ENCODE results near the gene RTN3.

Gene RTN3

DNA sequence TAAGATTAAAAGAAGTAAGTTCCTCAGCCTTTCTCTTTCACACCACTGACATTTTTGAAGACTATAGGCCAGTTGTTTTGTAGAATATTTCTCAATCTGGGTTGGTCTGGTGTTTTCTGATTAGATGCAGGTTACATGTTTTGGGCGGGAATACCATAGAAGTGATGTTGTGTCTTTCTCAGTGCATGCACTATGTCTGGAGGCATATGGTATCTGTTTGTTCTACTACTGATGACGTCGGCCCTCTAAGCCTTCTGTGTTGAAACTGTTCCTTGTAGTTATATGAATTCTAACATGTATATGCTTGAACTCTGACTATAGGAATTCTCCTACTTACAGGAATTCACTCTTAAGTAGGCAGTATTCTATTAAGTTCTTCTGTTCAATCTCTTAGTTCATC, 65.7 kb downstream of the RTN3 start:
- no peak for DNase-seq

DNA sequence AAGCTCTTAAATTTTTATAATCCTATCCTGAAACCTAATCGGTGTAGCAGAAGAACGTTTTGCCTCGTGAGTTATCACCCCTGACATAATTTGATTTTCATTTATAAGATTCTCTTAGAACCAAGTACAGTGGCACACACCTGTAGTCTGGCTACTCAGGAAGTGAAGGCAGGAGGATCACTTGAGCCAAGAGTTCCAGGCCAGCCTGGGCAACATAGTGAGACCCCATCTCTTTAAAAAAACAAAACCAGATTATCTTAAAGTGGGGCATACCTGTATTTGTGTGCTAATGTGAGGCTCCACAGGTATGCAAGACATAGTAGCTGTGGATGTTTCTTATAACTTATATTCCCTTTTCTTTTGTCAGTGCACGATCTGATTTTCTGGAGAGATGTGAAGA, 68.3 kb downstream of the RTN3 start:
- DNase-seq = no peak

DNA sequence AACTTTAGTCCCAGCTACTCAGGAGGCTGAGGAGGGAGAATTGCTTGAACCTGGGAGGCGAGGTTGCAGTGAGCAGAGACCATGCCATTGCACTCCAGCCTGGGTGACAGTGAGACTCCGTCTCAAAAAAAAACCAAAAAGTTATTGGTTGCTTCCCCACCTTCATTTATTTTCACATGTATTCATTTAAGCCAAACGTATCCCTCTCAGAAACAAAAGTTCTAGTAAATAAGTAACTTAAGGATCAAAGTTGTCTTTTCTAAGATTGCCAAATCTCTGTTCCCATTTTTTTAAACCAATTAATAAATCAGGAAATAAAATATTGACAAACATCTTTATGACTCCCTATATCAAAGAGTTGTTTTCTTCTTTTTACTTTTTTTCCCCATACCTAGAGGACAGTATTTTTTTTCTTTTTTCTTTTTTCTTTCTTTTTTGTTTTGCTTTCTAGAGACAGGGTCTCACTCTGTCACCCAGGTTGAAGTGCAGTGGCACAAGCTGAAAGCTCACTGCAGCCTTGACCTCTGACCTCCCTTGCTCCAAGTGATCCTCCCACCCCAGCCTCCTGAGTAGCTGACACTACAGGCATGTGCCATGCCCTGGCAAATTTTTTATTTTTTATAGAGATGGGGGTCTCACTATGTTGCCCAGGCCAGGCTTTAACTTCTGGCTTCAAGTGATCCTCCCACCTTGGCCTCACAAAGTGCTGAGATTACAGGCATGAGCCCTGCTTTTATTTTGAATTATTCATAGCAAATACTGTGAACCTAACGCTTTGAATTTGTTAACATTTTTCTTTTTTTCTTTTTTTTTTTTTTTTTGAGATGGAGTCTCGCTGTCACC, 75.8 kb downstream of the RTN3 start:
- no peak for DNase-seq

DNA sequence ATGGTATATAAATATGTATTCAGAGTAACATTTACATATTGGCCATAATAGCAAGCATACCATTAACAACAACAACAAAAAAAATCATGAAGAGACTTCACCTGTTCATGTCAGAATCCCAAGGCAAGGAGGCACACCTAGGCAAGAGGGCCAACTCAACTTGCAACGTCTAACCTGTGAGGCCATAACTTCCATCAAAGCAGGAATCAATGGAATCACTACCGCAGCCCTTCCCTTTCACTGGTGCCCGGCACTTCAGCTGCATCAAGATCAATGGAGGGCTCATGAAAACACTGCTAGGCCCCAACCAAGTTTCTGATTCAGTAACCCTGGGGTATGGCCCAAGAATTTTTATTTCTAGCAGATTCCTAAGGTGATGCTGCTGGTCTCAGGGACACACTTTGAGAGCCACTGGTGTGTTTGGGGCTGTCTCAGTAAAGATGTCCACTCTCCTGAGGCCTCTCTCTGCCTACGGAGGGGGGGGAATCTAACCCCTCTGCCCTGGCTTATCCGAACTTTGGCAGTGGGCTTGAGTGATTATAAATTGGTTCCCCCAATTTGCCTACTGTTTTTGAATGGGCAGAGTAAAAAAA, 79.3 kb downstream of the RTN3 start:
- DNase-seq = no peak

DNA sequence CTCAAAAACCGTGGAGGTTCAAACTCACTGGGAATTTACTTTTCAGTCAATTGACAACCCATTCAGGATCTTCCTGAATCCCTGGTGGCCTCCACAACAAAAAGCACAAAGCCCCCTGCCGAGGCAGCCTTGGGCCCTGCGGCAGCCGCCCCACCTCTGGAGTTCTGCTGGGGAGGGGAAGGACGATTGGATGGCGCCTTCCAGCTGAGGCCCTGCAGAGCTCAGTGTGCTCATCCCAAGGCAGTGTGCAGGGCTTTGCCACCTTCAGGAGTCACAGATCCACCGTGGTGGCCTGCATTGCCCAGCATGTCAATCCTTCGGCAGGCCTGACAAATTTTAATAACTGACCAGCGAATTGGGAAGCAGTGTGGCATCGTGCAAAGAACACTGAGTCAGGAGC, 79.9 kb downstream of the RTN3 start:
- no peak for DNase-seq

DNA sequence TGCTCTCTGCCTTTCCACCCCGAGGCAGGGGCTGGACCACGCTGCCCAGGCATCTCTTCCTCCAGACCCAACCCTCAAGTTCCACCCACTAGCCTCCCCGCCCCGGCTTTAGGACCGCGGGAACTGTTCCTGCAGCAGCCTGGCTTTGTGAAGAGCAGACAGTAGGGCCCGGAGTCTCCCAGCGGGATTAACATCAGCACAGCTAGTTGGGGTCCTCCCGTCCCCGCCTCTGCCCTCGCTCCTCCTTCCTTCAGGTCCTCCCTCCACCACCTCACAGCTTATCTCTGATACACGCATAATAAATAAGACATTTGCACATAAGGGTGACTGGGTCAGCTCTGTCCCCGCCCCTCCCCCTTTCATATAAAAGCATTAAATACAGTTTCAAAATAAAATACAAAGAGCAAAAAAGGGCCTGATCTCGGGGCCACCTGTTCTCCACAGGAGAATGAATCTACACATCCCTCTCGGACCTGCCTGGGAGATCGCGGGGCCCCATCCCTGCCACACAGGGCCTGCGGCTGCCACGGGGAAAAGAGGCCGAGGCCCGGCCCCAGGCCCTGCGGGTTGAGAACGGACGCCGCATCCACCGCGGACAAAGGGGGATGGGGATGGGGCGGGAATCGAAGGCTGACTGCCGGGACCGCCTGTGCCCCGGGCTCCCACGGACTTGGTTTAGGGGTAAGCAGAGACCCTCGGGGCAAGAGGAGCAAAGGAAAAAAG, 80.8 kb downstream of the RTN3 start:
- DNase-seq = no peak

DNA sequence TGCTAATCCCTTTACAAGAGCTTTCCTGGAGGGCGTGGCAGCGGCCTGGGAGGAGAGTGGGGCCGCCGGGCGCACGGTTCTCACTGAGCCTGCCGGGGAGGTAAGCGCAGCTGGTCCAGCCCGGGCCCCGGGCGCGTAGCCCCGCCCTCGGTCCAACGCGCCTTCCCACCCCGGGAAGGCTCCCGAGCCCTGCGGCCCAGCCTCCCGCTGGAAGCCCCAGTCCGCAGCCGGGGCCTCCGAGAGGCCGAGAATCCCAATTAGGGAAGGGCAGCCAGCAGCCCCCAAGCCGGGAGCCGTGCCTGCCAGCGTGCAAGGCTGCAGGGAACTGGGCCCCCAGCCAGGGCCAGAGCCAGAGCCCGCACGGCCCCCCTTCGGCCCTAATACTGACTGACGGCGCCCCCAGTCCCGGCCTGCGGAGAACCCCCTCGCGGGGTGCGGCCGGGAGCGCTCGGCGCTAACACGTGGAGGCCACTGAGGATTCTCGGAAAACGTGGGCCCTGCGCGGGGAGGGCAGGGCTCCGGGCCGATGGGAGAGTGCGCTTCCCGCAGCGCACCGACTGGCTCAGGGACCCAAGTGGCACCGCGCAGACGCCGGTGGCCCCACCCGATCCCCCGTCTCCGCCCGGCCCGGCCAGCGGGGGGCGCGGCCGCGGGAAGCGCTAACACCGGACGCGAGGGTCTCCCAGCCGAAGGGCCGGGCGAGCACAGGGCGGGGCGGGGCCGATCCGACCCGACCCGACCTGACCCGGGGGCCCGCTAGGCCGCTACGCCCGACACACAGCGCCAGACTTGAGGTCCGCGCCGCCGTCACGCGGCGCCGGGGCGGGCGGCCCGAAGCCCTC, 81.6 kb downstream of the RTN3 start:
- no peak for DNase-seq

DNA sequence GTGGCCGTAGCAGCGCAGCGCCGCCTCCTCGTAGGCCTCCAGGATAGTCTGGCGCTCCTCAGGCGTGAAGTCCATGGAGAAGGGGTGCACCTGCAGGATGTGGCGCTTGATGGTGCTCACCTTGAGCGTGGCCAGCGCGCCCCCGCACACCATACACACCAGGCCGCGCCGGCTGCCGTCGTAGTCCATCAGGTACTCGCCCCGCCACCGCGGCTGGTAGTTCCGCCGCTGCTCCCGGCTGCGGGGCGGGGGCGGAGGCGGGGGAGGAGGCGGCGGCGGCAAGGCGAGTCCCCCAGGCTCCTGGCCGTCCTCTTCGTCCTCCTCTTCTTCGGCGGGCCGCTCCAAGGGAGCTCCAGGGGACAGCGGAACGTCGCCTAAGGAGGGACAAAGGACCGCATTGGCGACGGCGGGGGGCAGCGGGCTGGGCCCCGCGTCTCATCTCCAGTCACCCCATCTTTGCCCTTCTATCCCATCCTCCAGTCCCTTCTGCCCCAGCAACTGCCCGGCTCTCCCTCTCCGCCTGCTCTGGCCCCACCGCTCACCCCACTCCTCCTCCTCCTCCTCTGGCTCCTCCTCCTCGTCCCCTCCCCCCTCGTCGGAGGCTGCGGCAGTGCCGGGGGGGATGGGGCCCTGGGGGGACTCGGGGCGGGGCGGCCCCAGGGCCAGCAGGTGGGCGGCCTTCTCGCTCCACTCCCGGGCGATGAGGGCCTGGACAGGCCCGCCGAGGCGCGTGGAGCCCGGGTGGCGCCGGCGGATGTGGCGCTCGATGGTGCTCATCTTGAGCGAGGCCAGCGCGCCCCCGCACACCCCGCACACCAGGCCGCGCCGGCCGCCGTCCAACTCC, 82.4 kb downstream of the RTN3 start:
- no peak for DNase-seq

DNA sequence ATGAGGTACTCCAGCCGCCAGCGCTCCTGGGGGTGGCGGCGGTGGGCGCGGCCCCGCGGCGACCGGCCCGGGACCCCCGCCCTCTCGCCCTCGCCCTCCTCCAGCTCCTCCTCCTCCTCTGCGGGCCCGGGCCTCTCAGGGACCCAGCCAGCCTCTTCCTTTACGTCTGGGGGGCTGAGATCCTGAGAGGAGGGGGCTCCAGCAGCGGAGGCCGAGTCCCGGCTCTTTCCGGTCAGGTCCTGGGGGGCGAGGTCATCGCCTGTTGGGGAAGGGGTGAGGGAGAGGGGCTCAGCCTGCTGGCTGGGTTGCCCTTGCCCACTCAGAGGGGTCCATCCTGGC, 83.0 kb downstream of the RTN3 start:
- DNase-seq = no peak

DNA sequence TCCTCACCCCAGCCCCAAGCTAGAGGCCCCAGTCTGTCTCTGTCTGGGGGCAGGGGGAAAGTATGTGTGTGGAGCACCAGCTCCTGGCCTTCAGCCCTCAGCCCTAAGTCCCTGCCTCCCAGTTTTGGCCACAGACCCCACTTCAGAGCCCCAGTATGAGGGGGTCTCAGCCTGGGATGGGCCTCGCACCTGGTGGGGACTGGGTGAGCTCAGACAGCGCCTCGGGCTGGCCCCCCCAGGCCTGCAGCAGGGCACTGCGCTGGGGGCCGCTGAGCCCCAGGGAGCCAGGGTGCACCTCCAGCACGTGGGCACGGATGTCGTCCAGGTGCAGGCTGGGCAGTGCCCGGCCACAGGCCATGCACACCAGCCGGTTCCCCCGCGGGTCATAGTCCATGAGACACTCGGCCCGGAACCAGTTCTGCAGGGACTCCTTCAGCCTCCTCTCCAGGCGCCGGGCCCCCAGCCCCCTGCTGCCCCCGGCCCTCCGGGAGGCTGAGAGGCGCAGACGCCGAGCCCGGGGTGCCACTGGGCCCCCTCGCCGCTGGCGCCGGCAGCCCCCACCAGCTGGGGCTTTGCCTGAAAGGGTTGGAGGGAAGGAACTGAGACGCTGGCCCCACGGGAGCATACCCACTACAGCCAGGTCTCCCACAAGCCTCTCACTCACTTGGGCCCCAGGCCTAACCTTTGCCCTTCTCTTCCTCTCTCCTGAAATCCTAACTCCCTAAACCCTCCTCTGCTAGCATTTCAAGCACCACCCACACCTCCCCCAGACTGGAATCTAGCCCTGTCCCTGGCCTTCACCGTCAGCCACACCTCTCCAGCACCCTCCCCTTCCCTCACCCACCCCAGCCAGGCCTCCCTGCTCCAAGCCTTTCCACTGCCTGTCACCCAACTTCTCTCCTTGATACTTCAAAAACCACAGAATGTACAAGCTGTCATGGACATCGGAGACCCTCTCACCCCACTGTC, 83.7 kb downstream of the RTN3 start:
- DNase-seq = no peak

DNA sequence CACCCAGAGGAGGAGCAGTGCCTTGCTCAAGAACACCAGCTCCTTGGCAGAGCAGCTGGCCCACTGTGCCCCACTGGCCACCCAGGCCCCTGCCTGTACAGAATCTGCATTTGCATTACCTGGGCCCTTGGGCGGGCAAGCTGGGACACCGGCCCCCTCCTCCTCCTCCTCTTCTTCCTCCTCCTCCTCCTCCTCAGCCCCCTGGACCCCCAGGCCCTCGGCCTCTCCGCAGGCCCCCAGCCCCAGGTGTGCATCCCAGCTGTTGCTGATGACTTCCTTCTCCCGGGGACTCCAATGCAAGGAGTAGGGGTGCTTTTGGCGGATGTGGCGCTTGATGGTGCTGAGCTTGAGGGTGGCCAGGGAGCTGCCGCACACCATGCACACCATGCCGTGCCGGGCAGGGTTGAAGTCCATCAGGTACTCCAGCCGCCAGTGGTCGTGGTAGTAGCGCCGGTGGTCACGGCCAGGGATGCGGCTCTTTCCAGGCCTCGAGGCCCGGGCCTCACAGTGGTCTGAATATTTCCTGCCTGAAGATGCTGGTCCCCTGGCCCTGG, 84.5 kb downstream of the RTN3 start:
- DNase-seq = no peak

DNA sequence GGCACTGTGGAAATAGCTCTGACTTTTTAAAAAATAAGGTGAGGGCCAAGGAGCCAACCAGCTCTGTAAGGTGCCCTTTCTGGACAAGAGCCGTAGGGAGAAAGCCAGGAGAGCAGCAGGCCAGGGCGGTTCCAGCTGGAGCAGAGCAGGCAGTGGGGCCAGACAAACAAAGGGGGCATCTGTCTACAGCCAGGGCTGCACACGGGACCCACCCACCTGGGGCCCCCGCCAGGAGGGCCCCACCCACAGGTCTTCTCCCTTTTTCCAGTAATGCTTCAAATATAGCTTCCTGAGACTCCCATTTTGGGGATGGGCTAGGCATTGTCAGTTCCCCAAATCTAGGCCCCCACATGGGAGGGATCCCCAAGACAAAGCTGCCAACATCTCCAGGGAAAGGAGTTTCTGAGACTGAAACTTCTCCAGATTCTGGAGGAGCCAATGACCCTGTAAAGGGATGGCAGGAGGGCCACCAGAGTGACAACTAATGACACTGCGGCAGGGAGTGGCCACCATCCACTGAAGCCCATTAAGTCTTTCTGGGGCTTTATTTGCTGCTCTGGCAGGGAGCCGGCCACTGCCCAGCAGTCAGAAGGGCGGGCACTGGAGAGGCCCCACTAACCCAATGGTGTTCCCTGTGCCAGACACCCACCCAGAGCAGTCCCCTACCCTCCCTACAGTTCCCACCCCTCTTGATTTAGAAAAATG, 85.4 kb downstream of the RTN3 start:
- DNase-seq = no peak

DNA sequence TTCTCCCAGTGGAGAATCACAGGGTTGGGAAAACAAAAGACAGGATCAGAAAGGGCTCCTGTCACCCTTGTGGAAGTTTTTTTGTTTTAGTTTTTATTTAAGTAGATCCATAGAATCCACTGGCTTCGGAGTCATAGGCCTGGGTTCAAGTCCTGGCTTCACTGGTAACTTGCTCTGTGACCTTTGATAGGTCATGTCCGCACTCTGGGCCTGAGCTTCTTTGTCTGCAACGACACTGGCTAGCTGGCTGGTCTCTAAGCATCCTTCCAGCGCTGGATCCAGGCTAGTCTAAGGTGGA, 85.9 kb downstream of the RTN3 start:
- DNase-seq = no peak

DNA sequence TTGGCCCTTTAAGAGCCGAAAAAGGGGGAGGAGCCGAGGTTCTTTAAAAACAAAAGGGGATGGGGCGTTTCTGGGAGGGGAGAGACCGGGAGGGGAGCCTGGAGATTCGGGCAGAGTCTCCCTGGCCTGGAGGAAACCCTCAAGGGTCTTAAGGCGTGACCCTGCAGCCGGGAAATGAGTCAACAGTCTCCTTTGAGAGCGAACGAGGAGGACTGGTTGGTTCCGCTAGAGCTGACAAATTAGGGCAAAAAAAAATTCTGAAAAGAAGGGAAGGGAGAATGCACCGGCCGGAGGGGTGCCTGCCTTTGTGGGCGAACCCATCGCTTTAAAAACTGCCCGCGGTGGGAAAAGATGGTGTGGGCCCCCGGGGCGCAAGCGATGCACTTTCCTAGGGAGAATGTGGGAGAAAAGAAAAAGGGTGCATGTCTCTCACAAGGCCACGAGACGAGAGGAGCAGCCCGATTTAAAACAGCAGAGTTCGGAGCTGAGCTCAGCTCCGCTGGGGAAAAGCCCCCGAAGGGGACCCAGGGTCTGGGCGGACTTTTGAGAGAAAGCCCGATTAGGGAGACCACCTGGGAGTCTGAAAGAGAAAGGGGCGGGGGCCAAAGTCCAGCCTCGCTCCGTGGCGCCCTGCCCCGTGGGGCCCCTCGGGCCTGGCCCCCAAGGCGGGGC, 86.4 kb downstream of the RTN3 start:
- DNase-seq = peak; percentile 40

DNA sequence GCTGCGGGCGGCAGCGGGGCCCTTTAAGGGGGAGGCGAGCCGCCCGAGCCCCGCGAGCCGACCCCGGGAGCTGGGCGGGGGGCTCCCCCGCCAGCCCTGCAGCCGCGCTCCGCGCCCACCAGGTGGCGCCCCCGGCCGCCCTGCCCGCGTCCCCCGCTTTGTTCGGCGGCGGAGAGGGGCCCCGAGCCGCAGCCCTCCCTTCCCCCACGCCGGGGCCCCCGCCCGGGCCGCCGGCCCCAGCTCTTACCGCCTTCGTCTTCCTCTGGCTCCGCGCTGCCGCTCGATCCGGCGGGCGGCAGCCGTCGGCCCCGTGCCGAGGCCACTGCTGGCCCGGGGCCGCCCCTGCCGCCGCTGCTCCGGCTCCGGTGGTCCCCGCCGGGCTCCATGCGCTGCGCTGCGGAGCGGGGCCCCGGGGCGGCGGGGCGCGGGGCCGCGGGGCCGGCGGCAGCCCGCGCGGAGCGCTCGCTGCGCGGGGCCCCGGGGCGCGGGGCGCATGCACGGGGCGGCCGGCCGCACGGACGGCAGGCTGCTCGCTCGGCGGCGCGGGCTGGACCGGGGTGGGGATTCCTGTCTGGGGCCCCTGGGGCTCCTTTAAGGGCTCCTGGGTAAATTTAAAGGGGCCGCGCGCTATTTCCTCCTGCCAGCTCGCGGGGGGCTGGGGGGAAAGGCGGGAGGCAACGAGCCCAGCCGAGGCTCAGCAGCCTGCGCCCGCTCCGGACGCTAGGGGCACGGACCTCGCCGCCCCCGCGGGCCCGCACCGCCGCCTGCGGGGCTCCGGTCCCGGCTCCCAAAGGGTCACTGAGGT, 87.1 kb downstream of the RTN3 start, which contains the start of gene ZFTA:
ZFTA (minus strand) TSS at position 539 of the 805 bp plus-strand sequence; CDS start at position 386, 153 bp downstream.
- peak; percentile 67 for DNase-seq

DNA sequence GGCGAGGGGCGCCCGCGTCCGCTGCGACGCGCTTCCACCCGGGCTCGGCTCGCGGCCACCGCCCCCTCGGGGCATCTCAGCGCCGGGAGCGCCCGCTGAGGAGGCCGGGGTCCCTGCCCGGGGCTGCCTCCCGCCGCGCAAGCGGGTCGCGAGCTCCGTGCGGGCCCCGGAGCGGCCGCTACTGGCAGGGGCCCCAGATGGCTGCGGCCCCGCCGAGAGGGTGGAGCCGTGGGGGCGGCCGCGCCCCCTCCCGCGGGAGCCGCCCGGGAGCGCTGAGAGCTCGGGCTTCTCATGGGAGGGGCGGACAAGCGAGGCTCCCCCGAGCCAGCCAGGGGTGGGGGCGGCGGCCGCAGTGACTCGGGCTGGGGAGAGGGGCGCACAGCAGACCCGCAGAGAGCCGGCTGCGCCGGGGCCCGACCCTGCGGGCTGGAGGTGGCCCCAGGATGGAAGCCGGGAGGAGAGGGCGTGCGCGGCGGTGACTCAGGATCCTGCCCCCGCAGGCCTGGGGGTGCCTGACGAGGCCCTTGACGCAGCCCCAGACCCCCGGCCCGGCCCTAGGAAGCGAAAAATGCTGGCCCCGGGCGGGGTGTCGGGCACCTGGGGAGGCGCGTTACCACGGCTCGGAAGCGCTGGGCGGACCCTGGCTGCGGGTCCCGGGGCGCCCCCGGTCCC, 87.9 kb downstream of the RTN3 start:
- peak; percentile 49 for DNase-seq

DNA sequence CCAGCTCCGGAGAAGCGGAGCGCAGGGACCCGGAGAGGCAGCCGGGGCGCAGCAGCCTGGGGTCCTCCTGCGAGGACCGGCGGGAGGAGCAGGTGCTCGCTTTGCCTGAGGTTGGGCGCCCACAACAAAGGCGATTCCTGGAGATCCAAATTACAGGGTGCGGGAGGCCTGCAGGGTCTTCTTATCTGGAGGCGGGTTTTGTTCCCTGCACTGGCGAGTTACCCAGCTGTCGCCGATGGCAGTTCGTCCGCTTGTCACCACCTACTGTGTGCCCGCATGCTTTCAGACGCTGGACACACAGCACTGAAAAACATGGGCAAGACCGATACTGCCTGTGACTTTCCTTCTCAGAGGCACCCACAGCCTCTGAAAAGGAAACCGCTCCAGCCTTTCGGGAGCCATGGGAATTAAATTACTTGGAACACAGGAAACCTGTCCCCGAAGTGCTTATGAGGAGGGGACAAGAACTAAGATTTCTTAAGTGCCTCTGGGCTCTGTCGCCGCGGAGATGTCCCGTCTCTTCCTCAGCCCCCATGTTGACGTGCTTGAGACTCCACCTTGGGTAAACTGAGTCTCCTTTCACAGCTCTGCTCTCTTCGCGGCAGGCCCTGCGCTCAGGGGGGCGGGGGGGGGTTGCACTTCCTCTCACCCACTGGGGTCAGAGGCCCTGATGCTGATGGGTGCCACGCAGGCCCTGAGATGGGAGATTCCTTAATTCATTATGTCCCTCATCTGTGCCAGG, 88.6 kb downstream of the RTN3 start:
- DNase-seq = no peak
